Measurements from ENCODE around the gene LCN15. TPM values are rescaled to one million over a fixed set of nuclear protein-coding genes. Genes with fewer than 3 reads are reported as not detected.

The LCN15 gene
- total RNA-seq, 1 experiment from 2014 or later: not detected

DNA sequence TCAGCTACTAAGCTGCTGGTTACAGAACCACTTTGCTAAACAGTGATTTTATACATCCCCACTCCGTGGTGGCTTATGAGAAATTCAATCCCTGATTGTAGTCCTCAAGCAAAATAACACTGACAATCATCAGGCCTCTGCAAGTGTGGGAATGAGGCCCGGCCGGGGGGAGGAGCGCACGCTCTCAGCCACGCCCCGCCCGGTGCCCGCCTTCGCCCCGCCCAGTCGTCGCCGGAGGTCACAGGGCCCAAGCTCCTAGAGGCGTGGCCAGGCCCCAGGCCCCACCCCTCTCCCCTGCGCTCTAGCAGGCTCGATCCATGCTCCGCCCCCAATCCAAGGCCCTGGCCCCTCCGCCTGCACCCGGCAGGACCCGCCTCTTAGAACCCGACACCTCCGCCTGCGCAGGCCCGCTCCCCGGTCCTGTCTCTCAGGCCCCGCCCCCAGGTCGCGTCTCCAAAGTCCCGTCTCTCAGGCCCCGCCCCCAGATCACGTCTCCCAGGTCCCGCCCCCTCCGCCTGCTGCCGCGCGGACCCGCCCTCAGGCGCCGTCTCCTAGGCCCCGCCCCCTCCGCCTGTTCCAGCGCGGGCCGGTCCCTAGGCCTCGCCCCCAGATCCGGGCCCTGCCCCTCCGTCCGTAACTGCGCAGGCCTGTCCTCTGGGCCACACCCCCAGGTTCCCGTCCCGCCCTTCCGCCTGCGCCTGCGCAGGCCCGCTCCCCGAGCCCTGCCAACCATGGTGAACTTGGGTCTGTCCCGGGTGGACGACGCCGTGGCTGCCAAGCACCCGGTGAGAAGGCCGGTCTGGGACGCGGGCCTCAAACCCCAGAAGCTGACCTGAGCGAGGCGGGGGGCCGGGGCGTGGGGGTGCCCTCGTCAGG is 26.6 kb upstream of the LCN15 start, which contains the start of gene TMEM141:
Gene TMEM141 (plus strand): TSS at position 705 of the 876 bp plus-strand sequence. CDS start 27 bp downstream, at position 732.
- no peak within 1 kb of the TSS for H3K23ac ChIP-seq (ENCODE audit: insufficient read length, low read depth, low read length)
- no peaks in the 10 kb centered on the region for H3K79me2 ChIP-seq (ENCODE audit: insufficient read depth, low read length)
- no peak within 1 kb of the TSS for H4K91ac ChIP-seq (ENCODE audit: insufficient read length, low read depth, low read length)
- H2BK5ac ChIP-seq (ENCODE audit: insufficient read length, low read length): no peak within 1 kb of the TSS
- no peak within 1 kb of the TSS for H4K5ac ChIP-seq (ENCODE audit: insufficient read length, low read depth, low read length)
- peak within 1 kb of the TSS; percentile 86 for H3K18ac ChIP-seq (ENCODE audit: insufficient read length, low read depth, low read length)
- peak within 1 kb of the TSS; percentile 54; the same call in 1 of the 2 replicates for H3K14ac ChIP-seq (ENCODE audit: insufficient read depth, low read length)
- Mint-ChIP-seq H3K36me3 (ENCODE audit: insufficient read depth in 1 of 3, low read depth in 3 of 3) (peaks cover 0 to 8% (median 1%) of the 10 kb centered on the region in 3 experiments; a peak in 3 of 7 replicates), H3K4me1 (peaks cover 10 to 26% of the 10 kb centered on the region in 2 experiments), H3K9me3 (no peaks in the 10 kb centered on the region), H3K27ac (peak within 1 kb of the TSS in 2 of 3 experiments; percentile 66 to 97; a peak in 3 of 7 replicates), H3K4me3 (peak within 1 kb of the TSS; percentile 81 to 89), H3K27me3 (ENCODE audit: low read depth) (peaks cover 12% of the 10 kb centered on the region)
- H2AFZ ChIP-seq (ENCODE audit: low read length): no peak within 1 kb of the TSS
- no peak within 1 kb of the TSS for H4K8ac ChIP-seq (replicated peaks; ENCODE audit: insufficient read length, low read depth, low read length)
- no peaks in the 10 kb centered on the region for H3K79me1 ChIP-seq (ENCODE audit: insufficient read depth, low read depth, low read length, poor library complexity, severe bottlenecking)
- H3K9me3 ChIP-seq (ENCODE audit: control insufficient read depth, low read depth, low read length): no peaks in the 10 kb centered on the region
- no peak within 1 kb of the TSS for H2AK5ac ChIP-seq (ENCODE audit: insufficient read length, low read length)
- no peaks in the 10 kb centered on the region for H4K20me1 ChIP-seq (ENCODE audit: control insufficient read depth, insufficient read depth, insufficient read length)
- no peaks in the 10 kb centered on the region for H3K27me3 ChIP-seq (ENCODE audit: insufficient read depth, low read length)
- H3T11ph ChIP-seq (ENCODE audit: low read length): no peak within 1 kb of the TSS
- H3K4me2 ChIP-seq (ENCODE audit: insufficient read depth, insufficient read length, low read length): peak within 1 kb of the TSS; percentile 69
- no peak within 1 kb of the TSS for H2BK20ac ChIP-seq (ENCODE audit: low read depth, low read length, poor library complexity, severe bottlenecking)
- no peak within 1 kb of the TSS for H3K9ac ChIP-seq (ENCODE audit: extremely low read depth, insufficient read length, low read length)
- no peaks in the 10 kb centered on the region for H3K4me1 ChIP-seq (ENCODE audit: insufficient read depth, low read length)
- TF ChIP-seq, protein P1, sequence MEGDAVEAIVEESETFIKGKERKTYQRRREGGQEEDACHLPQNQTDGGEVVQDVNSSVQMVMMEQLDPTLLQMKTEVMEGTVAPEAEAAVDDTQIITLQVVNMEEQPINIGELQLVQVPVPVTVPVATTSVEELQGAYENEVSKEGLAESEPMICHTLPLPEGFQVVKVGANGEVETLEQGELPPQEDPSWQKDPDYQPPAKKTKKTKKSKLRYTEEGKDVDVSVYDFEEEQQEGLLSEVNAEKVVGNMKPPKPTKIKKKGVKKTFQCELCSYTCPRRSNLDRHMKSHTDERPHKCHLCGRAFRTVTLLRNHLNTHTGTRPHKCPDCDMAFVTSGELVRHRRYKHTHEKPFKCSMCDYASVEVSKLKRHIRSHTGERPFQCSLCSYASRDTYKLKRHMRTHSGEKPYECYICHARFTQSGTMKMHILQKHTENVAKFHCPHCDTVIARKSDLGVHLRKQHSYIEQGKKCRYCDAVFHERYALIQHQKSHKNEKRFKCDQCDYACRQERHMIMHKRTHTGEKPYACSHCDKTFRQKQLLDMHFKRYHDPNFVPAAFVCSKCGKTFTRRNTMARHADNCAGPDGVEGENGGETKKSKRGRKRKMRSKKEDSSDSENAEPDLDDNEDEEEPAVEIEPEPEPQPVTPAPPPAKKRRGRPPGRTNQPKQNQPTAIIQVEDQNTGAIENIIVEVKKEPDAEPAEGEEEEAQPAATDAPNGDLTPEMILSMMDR (conservative IDR thresholded peaks at IDR 0.05): no peak
- DNase-seq: peak; percentile 100
- no peak within 1 kb of the TSS for H3K56ac ChIP-seq (ENCODE audit: insufficient read length, low read depth, low read length)
- no peak within 1 kb of the TSS for H3K27ac ChIP-seq (ENCODE audit: insufficient read length, low read depth, low read length)
- H3K23me2 ChIP-seq (ENCODE audit: insufficient read length, low read depth, low read length, poor library complexity, severe bottlenecking): no peaks in the 10 kb centered on the region
- H3K4ac ChIP-seq (ENCODE audit: low read depth, low read length): no peak within 1 kb of the TSS
- no peak within 1 kb of the TSS for H2BK120ac ChIP-seq (ENCODE audit: low read depth, low read length, poor library complexity, severe bottlenecking)
- no peak within 1 kb of the TSS for H2BK12ac ChIP-seq (ENCODE audit: insufficient read length, low read depth, low read length)
- WGBS (ENCODE audit: extremely low coverage, insufficient read length, low lambda C conversion rate): no CpG with 5 or more reads among the region's 70 CpGs
- no peak within 1 kb of the TSS for H2BK15ac ChIP-seq (ENCODE audit: low read depth, low read length)
